ENCODE measurements around the gene ACVR1. TPM values are rescaled to one million over a fixed set of nuclear protein-coding genes. Genes with fewer than 3 reads are reported as not detected.

ACVR1 gene
- polyA plus RNA-seq, 1 of the 3 experiments (the other 2 are of a cell fraction), result 22.4 TPM

- H3K27me3 ChIP-seq (ENCODE audit: insufficient read depth), result no peaks in the 10 kb centered on the region
- DNase-seq, result no peak
- POLR2A ChIA-PET, result no interaction called here
- no peak overlapping the region for H3K4me2 ChIP-seq
- H3K9me2 ChIP-seq, result no peaks in the 10 kb centered on the region
- 0 out of 2 replicates have a peak, but pooled peaks cover 6% of the 10 kb centered on the region for H3K9me3 ChIP-seq
- peaks cover 43 to 90% of the 10 kb centered on the region in 2 experiments for H3K36me3 ChIP-seq (replicated peaks in 1 of 2; ENCODE audit: control insufficient read depth in 1 of 2, insufficient read depth in 2 of 2, low read length in 1 of 2)
- no peaks in the 10 kb centered on the region for H4K20me1 ChIP-seq (ENCODE audit: insufficient read depth)
- peak overlapping the region; percentile 34 to 54; a peak in 3 of 4 replicates for H3K27ac ChIP-seq (ENCODE audit: low read depth in 2 of 2, low read length in 1 of 2)
- no peak overlapping the region for H3K9ac ChIP-seq
- H3K79me2 ChIP-seq (ENCODE audit: insufficient read depth), result no peaks in the 10 kb centered on the region
- H3F3A ChIP-seq (replicated peaks; ENCODE audit: insufficient read depth), result peaks cover 4% of the 10 kb centered on the region
- H3K4me3 ChIP-seq (ENCODE audit: low read depth in 2 of 2, low read length in 1 of 2), result no peak overlapping the region
- H3K4me1 ChIP-seq (ENCODE audit: control insufficient read depth in 1 of 2, insufficient read depth in 2 of 2, low read depth in 1 of 2, low read length in 1 of 2), result no peaks in the 10 kb centered on the region
- 96% methylated on average over 5 of the region's 5 CpGs for WGBS (ENCODE audit: low lambda C conversion rate)
- TF ChIP-seq RAD21 (IDR thresholded peaks at IDR 0.05; ENCODE audit: low read length), result no peak
- TF ChIP-seq FOSL2 (IDR thresholded peaks at IDR 0.05; ENCODE audit: borderline replicate concordance, low read depth), result no peak
- no peak for TF ChIP-seq JUND (IDR thresholded peaks at IDR 0.05)
- TF ChIP-seq ELF1 (IDR thresholded peaks at IDR 0.05), result no peak
- TF ChIP-seq PBX3 (IDR thresholded peaks at IDR 0.05), result no peak
- TF ChIP-seq USF2 (IDR thresholded peaks at IDR 0.05; ENCODE audit: borderline replicate concordance, low read depth, low read length), result no peak
- no peak for TF ChIP-seq REST (IDR thresholded peaks at IDR 0.05; ENCODE audit: low read depth, low read length)
- no peak for TF ChIP-seq ZBTB33 (IDR thresholded peaks at IDR 0.05; ENCODE audit: borderline replicate concordance, low read depth)
- no peak for TF ChIP-seq GATA2 (CRISPR knock-in tag; IDR thresholded peaks at IDR 0.05)
- no peak for TF ChIP-seq YY1 (IDR thresholded peaks at IDR 0.05; ENCODE audit: low read depth)
- H2AFZ ChIP-seq (ENCODE audit: low read depth), result no peak overlapping the region
- CTCF ChIA-PET, result no interaction called here
Measured at GRCh38 chr2:157760949-157761348, 115.2 kb downstream of the ACVR1 start.

Measured in SK-N-SH (cell line).